T1000 (cell line): Measurements from ENCODE around the gene RHEBL1.

Source experiments
- DNase-seq: peaks from one replicate; lab custom pipeline; 2025; ENCODE audit warnings: mixed read lengths; lab: John Stamatoyannopoulos, UW

Gene RHEBL1

GRCh38 chr12:49037111-49037946 lies 32.5 kb downstream of the RHEBL1 start:
- DNase-seq, result no peak

- DNase-seq, result no peak
Observed at GRCh38 chr12:49036029-49036428, 33.8 kb downstream of the RHEBL1 start.

GRCh38 chr12:49034286-49034622 lies 35.5 kb downstream of the RHEBL1 start:
- no peak for DNase-seq

GRCh38 chr12:49033611-49034285 lies 36.0 kb downstream of the RHEBL1 start:
- no peak for DNase-seq

GRCh38 chr12:49032679-49033447 lies 36.9 kb downstream of the RHEBL1 start:
- no peak for DNase-seq

- DNase-seq, result no peak
Observed at GRCh38 chr12:49032276-49032675, 37.5 kb downstream of the RHEBL1 start.

GRCh38 chr12:49031573-49032161 lies 38.1 kb downstream of the RHEBL1 start:
- DNase-seq, result no peak

GRCh38 chr12:49030714-49031572 lies 38.8 kb downstream of the RHEBL1 start:
- DNase-seq, result no peak

- no peak for DNase-seq
Observed at GRCh38 chr12:49030119-49030518, 39.7 kb downstream of the RHEBL1 start.

GRCh38 chr12:49028666-49029275 lies 41.0 kb downstream of the RHEBL1 start:
- DNase-seq, result no peak

- DNase-seq, result no peak
Observed at GRCh38 chr12:49027846-49028555, 41.8 kb downstream of the RHEBL1 start.

- DNase-seq, result no peak
Observed at GRCh38 chr12:49026678-49027480, 42.9 kb downstream of the RHEBL1 start.

GRCh38 chr12:49026101-49026500 lies 43.7 kb downstream of the RHEBL1 start:
- no peak for DNase-seq

GRCh38 chr12:49025463-49025862 lies 44.3 kb downstream of the RHEBL1 start:
- DNase-seq, result no peak

GRCh38 chr12:49024543-49024942 lies 45.2 kb downstream of the RHEBL1 start:
- no peak for DNase-seq

- no peak for DNase-seq
Observed at GRCh38 chr12:49023812-49024211, 46.0 kb downstream of the RHEBL1 start.

- no peak for DNase-seq
Observed at GRCh38 chr12:49022558-49023178, 47.1 kb downstream of the RHEBL1 start.

- DNase-seq, result no peak
Observed at GRCh38 chr12:49021292-49021915, 48.4 kb downstream of the RHEBL1 start.

- DNase-seq, result no peak
Observed at GRCh38 chr12:49020441-49020840, 49.3 kb downstream of the RHEBL1 start.
